ENCODE data around the gene RACGAP1. TPM values are rescaled to one million over a fixed set of nuclear protein-coding genes. Genes with fewer than 3 reads are reported as not detected.

RACGAP1 gene
- total RNA-seq, 1 donor from 2014 or later: 42.1 TPM

DNA sequence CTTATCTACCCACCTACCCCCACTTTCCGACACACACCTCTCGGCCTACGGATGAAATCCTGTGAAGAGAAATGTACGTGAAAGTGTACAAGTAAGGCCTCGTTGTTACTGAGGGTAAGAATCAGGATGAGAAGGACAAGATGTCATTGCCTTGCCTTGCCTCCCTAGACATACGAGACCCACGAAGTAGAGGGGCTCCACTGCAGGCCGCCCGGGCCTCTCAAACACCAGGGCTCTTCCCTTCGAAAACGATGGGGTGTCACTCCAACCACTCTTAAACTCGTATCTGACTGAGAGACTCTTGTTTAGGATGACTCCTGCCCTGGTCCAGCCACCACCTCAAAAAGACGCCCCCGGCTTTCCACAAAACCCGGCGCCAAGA lies 498 bp downstream of the RACGAP1 start:
- peak overlapping the region; percentile 95 for H3K27ac Mint-ChIP-seq
- DNase-seq (ENCODE audit: low spot score, unreplicated experiment): no peak
- no peaks in the 10 kb centered on the region for H3K27me3 Mint-ChIP-seq
- TF ChIP-seq, protein P1, sequence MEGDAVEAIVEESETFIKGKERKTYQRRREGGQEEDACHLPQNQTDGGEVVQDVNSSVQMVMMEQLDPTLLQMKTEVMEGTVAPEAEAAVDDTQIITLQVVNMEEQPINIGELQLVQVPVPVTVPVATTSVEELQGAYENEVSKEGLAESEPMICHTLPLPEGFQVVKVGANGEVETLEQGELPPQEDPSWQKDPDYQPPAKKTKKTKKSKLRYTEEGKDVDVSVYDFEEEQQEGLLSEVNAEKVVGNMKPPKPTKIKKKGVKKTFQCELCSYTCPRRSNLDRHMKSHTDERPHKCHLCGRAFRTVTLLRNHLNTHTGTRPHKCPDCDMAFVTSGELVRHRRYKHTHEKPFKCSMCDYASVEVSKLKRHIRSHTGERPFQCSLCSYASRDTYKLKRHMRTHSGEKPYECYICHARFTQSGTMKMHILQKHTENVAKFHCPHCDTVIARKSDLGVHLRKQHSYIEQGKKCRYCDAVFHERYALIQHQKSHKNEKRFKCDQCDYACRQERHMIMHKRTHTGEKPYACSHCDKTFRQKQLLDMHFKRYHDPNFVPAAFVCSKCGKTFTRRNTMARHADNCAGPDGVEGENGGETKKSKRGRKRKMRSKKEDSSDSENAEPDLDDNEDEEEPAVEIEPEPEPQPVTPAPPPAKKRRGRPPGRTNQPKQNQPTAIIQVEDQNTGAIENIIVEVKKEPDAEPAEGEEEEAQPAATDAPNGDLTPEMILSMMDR (IDR thresholded peaks at IDR 0.05; ENCODE audit: unreplicated experiment): no peak
- H3K36me3 Mint-ChIP-seq (ENCODE audit: insufficient read depth): no peaks in the 10 kb centered on the region
- H3K4me1 Mint-ChIP-seq (ENCODE audit: low read depth): peaks cover 8% of the 10 kb centered on the region
- peak overlapping the region; percentile 97 for H3K4me3 Mint-ChIP-seq (ENCODE audit: low read depth)
- H3K9me3 Mint-ChIP-seq (ENCODE audit: low read depth): no peaks in the 10 kb centered on the region

- H3K4me3 Mint-ChIP-seq (ENCODE audit: low read depth): peak overlapping the region; percentile 97
- no peaks in the 10 kb centered on the region for H3K27me3 Mint-ChIP-seq
- DNase-seq (ENCODE audit: low spot score, unreplicated experiment): no peak
- peak overlapping the region; percentile 95 for H3K27ac Mint-ChIP-seq
- H3K36me3 Mint-ChIP-seq (ENCODE audit: insufficient read depth): no peaks in the 10 kb centered on the region
- TF ChIP-seq, protein P1 (IDR thresholded peaks at IDR 0.05; ENCODE audit: unreplicated experiment): no peak
- peaks cover 8% of the 10 kb centered on the region for H3K4me1 Mint-ChIP-seq (ENCODE audit: low read depth)
- H3K9me3 Mint-ChIP-seq (ENCODE audit: low read depth): no peaks in the 10 kb centered on the region
Measured at GRCh38 chr12:50024227-50024626, 1.1 kb downstream of the RACGAP1 start.

DNA sequence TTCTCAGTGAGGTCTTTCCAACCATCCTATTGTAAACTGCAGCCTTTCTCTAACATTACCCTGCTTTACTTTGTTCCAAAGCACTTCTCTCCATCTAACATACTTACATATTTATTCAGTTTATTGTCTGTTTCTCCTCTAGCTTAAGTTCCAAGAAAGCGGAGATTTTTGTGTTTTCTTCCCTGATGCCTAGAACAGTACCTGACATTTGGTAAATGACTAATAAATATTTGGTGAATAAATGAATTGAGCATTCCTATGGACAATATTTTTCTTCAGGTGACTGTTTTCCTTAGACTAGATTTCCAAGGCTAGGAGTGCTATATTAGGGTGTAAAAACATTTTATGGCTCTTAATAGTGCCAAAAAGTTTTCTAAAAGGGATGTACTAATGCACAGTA lies 2.4 kb downstream of the RACGAP1 start:
- H3K36me3 Mint-ChIP-seq (ENCODE audit: insufficient read depth): no peaks in the 10 kb centered on the region
- H3K9me3 Mint-ChIP-seq (ENCODE audit: low read depth): no peaks in the 10 kb centered on the region
- H3K4me3 Mint-ChIP-seq (ENCODE audit: low read depth): no peak overlapping the region
- no peaks in the 10 kb centered on the region for H3K27me3 Mint-ChIP-seq
- DNase-seq (ENCODE audit: low spot score, unreplicated experiment): no peak
- peaks cover 11% of the 10 kb centered on the region for H3K4me1 Mint-ChIP-seq (ENCODE audit: low read depth)
- H3K27ac Mint-ChIP-seq: no peak overlapping the region
- TF ChIP-seq, protein P1 (IDR thresholded peaks at IDR 0.05; ENCODE audit: unreplicated experiment): no peak

GRCh38 chr12:50021031-50021430 lies 4.3 kb downstream of the RACGAP1 start:
- Mint-ChIP-seq H3K27ac (no peak overlapping the region), H3K36me3 (ENCODE audit: insufficient read depth) (peaks cover 1% of the 10 kb centered on the region), H3K9me3 (ENCODE audit: low read depth) (no peaks in the 10 kb centered on the region), H3K4me1 (ENCODE audit: low read depth) (peaks cover 14% of the 10 kb centered on the region), H3K27me3 (no peaks in the 10 kb centered on the region), H3K4me3 (ENCODE audit: low read depth) (no peak overlapping the region)
- DNase-seq (ENCODE audit: low spot score, unreplicated experiment): no peak
- TF ChIP-seq, protein P1 (IDR thresholded peaks at IDR 0.05; ENCODE audit: unreplicated experiment): no peak

DNA sequence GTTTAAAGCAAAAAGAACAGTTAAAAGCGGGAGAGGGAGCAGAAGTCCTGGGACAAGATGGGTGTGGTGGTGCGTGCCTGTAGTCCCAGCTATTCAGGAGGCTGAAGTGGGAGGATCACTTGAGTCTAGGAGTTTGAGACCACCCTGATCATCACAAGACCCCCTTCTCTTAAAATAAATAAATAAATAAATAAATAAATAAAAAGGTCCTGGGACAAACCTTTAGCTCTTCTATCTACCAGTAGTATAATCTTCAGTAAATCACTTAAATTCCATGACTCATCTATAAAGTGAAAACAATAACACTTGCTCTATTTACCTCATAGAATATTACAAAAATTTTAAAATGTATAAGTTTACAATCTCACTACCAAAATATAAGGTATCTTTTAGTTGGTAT lies 5.8 kb downstream of the RACGAP1 start:
- Mint-ChIP-seq H3K4me1 (ENCODE audit: low read depth) (peaks cover 7% of the 10 kb centered on the region), H3K4me3 (ENCODE audit: low read depth) (no peak overlapping the region), H3K36me3 (ENCODE audit: insufficient read depth) (peaks cover 1% of the 10 kb centered on the region), H3K9me3 (ENCODE audit: low read depth) (no peaks in the 10 kb centered on the region), H3K27me3 (no peaks in the 10 kb centered on the region), H3K27ac (no peak overlapping the region)
- TF ChIP-seq, protein P1 (IDR thresholded peaks at IDR 0.05; ENCODE audit: unreplicated experiment): no peak
- DNase-seq (ENCODE audit: low spot score, unreplicated experiment): no peak

All from progenitor cell of endocrine pancreas (in vitro differentiated cells).